HG03575 (cell line): ENCODE results near the gene UCK1.

Experiments
- ATAC-seq: cut with Tn5 transposase; IDR thresholded peaks from one replicate; pipeline ENCODE4 v1.9.1; 2021; ENCODE audit not compliant: unreplicated experiment, insufficient number of reproducible peaks, low FRiP score; ENCODE audit errors: extremely low read depth

UCK1 gene

DNA sequence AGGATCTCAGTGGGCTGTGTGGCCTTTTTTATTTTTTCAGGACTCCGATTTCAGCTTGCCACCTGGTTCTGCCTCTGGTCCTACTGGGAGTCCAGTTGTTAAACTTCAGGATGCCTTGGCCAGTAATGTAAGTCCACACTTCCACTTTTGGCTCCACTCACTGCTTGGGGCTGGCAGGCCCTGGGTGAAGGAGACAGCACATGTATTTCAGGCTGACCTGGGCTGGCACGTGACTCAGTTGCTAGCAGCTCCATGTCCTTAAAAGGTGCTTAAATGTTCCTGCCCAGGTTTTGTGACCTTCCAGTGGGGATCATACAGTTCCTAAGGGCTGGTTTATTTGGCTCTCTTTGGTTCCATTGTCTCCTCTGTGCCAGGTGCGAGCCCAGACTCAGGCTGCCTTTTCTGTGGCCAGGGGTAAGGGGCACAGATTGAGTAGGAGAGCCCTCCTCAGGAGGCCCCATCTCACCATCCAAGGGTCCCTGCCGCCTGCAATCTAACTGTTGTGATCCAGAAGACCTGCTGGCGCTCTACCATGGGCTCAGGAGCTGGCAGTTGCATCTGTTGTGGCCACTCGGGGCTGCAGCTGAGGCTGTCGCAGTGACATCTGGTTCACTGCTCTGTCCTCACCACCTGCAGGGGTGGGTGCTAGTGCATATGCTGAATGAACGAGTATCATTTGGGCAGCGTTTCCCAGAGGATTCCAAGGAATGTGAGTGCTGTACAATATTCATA is 47.6 kb downstream of the UCK1 start:
- no peak for ATAC-seq

DNA sequence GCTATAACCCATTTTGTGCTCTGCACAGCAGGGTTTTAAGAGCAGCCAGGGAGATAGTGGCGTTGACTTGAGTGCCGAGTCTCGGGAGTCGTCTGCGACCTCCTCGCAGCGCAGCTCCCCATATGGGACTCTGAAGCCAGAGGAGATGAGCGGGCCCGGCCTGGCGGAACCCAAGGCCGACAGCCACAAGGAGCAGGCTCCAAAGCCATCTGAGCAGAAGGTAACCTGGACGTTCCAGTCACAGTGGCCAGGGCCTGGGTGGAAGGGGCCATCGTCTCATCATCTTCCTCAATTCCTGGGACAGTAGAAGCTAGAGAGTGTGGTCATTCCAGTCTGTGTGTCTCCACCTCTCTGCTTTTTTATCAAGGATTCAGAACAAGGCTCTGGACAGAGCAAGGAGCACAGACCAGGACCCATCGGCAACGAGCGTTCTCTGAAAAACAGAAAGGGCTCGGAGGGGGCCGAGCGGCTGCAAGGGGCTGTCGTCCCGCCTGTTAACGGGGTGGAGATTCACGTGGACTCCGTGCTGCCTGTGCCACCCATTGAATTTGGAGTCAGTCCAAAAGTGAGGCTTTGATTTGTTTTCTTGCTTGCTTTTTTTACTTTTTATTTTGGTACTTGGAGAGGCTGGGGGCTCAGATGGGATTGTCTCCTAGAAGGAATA is 48.6 kb downstream of the UCK1 start:
- ATAC-seq: no peak

DNA sequence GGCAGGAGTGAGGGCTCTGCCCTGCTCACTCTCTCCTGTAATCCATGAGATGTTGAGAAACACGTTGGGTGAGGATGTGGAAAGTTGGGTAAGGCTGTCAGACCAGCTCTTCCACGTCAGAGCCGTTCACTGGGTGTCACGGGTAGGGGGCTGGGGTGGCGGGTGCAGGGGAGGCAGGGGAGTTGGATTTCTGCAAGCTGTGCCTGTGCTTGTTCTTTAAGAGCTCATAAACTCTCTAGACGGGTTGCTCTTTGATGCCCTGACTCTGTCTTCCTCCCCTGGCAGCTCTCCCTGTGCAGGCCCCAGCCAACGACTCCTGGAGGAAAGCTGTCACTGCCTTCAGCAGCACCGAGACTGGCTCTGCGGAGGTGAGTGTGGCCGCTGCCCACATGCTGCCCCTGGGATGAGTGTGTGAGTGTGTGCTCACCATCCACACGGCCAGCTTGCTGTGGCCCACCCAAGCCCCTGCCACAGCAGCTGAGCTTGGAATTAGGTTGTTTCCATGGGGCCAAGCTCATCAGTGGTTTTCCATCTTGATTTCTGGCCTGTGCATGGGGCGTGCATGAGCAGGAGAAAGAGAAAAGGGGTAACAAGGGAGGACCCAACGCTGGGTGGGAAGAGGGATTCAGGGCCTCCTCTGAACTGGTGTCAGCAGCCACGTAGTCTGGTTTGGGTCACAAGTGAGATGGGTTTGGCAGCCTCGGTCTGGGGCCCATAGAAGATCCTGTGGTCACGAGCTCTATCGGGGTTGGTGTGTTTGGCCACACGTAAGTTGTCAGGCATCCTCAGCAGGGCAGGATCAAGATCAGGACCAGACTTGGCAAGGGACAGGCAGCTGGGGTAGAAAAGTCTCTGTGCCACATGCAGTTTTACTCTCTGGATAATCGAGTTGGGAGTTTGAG is 49.4 kb downstream of the UCK1 start:
- ATAC-seq: no peak

GRCh38 chr9:131480258-131480657 is 50.8 kb downstream of the UCK1 start:
- ATAC-seq: no peak

DNA sequence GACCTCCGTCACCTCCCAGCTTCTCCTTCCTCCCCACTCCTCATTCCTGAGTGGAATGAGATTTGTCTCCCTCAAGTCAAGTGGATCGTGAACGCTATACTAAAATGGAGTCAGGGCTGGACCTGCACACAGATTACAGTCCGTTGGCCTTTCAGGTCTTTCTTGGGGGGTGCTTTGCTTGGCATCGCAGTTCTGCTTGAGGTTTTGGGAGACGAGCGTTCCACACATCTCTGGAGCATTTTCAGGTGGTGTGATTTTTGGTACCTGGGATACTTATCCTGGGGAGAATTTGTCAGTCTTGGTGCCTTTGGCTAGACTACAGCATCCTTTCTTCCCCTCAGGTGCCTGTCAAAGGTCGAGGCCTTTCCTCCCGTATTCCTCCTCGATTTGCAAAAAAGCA is 52.2 kb downstream of the UCK1 start:
- no peak for ATAC-seq

DNA sequence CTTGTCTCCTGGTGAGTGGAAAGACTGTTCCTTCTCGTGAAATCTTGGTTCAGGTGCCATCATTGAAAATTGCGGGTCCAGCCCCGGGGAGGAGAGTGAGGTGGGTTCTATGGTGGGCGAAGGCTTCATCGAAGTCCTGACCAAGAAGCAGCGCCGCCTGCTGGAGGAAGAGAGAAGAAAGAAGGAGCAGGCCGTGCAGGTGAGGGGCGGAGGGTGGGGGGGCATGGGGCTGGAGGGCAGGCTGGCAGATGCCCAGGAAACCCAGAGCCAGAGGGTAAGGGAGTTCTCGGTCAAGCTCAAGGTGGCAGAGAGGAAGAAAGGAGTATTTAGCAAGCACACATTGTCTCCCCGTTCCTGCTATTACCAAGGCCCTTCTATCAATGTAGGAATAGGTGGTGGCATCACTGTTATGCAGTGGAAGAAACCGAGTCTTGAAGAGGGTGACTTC is 52.6 kb downstream of the UCK1 start:
- ATAC-seq: no peak

- no peak for ATAC-seq
Measured at GRCh38 chr9:131477816-131478419, 53.1 kb downstream of the UCK1 start.

- no peak for ATAC-seq
Measured at GRCh38 chr9:131477367-131477766, 53.7 kb downstream of the UCK1 start.

GRCh38 chr9:131476777-131477345 is 54.2 kb downstream of the UCK1 start:
- ATAC-seq: no peak

GRCh38 chr9:131475956-131476776 is 54.9 kb downstream of the UCK1 start:
- ATAC-seq: no peak

GRCh38 chr9:131475111-131475955 is 55.7 kb downstream of the UCK1 start:
- no peak for ATAC-seq

GRCh38 chr9:131474711-131475110 is 56.4 kb downstream of the UCK1 start:
- no peak for ATAC-seq

GRCh38 chr9:131473891-131474290 is 57.2 kb downstream of the UCK1 start:
- no peak for ATAC-seq
